Right forelimb (tissue), 1 donor: ENCODE data around the gene NLRP12.
"Not testable (repeated sequence)": the region's sequence is repeated elsewhere in the genome, so short reads cannot be mapped to it uniquely, and the experiment has no call there.

Experiments
- DNase-seq: peaks from one replicate; pipeline ENCODE4 v3.0.0-alpha.2; 2018

NLRP12 gene

GRCh38 chr19:53780506-53780905 lies 43.6 kb downstream of the NLRP12 start:
- no peak for DNase-seq

GRCh38 chr19:53775524-53775923 lies 48.6 kb downstream of the NLRP12 start:
- DNase-seq: no peak

DNA sequence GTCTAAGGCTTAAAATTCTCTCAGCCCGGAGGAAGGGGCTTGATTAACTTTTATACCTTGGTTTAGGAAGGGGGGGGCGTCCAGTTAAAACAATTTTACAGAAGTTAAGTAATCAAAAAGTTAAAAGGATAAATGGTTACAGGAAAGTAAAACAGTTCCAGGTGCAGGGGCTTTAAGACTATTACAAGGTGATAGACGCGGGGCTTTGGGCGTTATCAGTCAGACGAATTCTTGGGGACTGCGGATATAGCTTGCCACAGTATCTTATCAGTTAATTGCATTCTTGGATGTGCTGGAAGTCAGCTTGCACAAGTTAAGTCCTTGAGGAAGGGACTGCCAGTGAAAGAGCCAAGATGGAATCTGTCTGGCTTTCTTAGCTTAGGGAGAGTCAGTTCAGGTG lies 49.6 kb downstream of the NLRP12 start:
- DNase-seq: not testable (repeated sequence)

- DNase-seq: no peak
These were observed 50.1 kb downstream of the NLRP12 start for GRCh38 chr19:53773999-53774398.

DNA sequence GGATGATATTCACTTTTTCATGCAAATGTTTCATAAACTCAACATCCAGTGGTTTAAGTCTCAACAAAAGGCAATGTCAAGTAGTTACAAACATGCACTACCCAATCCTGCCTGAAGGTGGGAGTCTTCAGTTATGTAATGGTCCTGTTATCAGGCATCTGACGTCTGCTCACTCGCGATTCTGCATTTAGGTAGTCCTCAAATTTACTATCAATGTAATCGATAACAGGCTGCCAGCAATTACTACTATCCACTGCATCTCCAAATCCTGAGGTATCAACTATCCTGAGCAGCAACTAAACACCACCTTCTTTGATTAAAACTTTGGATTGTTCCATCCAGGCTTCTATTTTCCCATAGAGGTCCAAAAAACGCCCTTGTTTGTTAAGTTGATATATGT lies 51.2 kb downstream of the NLRP12 start:
- DNase-seq: no peak

DNA sequence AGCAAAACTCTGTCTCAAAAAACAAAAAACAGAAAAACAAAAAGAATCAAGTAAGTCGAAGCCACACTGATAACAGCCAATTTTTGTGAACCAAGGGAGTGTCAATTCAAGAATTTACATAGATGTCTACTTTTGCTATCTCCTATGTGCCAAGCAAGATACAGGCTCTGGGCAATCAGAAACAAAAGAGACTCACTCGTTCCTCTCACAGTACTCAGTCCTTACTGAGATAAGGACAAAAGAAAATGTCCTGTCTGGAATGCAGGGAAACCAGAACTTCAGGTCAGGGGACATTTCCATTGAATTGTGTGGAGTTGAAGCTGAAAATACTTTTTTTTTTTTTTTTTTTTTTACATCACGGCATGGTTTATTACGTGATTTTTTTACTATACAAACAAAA lies 53.0 kb downstream of the NLRP12 start:
- no peak for DNase-seq

- not testable (repeated sequence) for DNase-seq
These were observed 54.3 kb downstream of the NLRP12 start for GRCh38 chr19:53769696-53770309.

DNA sequence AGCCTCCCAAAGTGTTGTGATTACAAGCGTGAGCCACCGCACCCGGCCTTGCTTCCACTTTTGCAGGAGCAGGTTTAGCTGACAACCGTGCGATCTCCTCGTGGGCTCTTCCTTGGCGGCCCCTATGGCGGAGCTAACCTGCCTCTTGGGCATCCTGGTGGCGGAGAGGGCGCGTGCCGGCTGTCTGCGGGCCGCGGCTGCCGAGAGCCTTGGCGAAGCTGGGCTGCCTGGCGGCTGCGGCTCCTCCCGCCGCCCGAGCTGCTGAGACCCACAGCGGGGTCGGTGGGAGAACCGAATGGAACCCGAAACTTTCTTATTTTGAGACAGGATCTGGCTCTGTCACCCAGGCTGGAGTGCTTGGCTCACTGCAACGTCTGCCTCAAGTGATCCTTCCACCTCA lies 55.7 kb downstream of the NLRP12 start:
- DNase-seq: no peak

DNA sequence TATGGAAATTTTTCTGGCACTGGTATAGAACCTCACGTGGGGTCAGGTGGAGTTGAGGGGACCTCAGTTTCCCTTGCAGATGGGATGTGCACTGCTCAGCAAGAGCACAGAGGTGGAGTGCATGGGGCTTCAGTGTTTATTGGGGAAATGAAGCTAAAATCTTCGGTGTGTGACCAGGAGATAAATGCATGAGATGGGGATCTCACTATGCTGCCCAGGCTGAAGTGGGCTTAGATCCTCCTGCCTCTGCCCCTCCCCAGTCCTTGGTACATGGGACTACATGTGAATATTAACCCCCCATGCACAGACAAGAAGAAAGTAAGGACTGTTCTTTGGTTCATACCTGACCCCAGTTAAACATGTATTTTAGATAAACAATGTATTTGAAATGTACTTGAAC lies 65.1 kb downstream of the NLRP12 start:
- not testable (repeated sequence) for DNase-seq
